Measurements from ENCODE around the gene NEK7. TPM values are rescaled to one million over a fixed set of nuclear protein-coding genes. Genes with fewer than 3 reads are reported as not detected.

Gene NEK7
- total RNA-seq, 1 experiment from 2014 or later: 51.1 TPM

DNA sequence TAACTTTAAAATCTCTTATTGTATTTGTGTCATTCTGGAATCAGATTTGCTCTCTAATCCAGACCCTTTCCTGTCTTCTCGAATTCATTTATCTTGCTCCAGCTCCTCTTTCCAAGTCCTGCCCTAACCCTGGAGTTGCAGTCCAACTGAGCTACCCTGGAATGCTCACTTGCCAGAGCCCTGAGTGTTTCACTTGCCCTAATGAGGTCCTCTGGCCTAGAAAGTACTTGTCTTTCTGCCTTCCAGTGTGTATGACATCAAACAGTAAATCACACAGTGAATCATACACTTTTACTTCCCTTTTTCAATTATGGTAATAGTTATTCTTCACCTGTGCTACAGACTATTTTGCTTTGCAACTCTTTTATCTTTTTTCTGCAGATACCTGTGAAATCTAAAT is 96.9 kb downstream of the NEK7 start:
- Mint-ChIP-seq H3K4me1 (ENCODE audit: insufficient read depth, unreplicated experiment) (peaks cover 16% of the 10 kb centered on the region), H3K36me3 (ENCODE audit: insufficient read depth, unreplicated experiment) (no peaks in the 10 kb centered on the region), H3K27ac (ENCODE audit: low read depth, unreplicated experiment) (peak overlapping the region; percentile 77), H3K27me3 (ENCODE audit: insufficient read depth, unreplicated experiment) (no peaks in the 10 kb centered on the region), H3K9me3 (ENCODE audit: unreplicated experiment) (peaks cover 6% of the 10 kb centered on the region), H3K4me3 (ENCODE audit: unreplicated experiment) (peak overlapping the region; percentile 2)
- intact Hi-C loops (cut with micrococcal nuclease): loop anchor here (10.0 kb wide), 1 partner anchor 431 kb away; no protein-coding TSS in a partner anchor
- no TSS peak for BruUV-seq (replicated peaks)
- peak; percentile 46 for DNase-seq (ENCODE audit: unreplicated experiment)
- ChIA-PET POLR2A (interaction anchor here (0.6 to 2.1 kb wide), 14 partner anchors 9 to 583 kb away, joined by 3 to 12 read pairs (median 5); partner anchors contain the start of gene NEK7), CTCF (interaction anchor here (0.6 to 1.5 kb wide), 6 partner anchors 11 to 257 kb away, joined by 3 read pairs; no protein-coding TSS in a partner anchor)
- TF ChIP-seq, protein P1, sequence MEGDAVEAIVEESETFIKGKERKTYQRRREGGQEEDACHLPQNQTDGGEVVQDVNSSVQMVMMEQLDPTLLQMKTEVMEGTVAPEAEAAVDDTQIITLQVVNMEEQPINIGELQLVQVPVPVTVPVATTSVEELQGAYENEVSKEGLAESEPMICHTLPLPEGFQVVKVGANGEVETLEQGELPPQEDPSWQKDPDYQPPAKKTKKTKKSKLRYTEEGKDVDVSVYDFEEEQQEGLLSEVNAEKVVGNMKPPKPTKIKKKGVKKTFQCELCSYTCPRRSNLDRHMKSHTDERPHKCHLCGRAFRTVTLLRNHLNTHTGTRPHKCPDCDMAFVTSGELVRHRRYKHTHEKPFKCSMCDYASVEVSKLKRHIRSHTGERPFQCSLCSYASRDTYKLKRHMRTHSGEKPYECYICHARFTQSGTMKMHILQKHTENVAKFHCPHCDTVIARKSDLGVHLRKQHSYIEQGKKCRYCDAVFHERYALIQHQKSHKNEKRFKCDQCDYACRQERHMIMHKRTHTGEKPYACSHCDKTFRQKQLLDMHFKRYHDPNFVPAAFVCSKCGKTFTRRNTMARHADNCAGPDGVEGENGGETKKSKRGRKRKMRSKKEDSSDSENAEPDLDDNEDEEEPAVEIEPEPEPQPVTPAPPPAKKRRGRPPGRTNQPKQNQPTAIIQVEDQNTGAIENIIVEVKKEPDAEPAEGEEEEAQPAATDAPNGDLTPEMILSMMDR (IDR thresholded peaks at IDR 0.05; ENCODE audit: unreplicated experiment): no peak

DNA sequence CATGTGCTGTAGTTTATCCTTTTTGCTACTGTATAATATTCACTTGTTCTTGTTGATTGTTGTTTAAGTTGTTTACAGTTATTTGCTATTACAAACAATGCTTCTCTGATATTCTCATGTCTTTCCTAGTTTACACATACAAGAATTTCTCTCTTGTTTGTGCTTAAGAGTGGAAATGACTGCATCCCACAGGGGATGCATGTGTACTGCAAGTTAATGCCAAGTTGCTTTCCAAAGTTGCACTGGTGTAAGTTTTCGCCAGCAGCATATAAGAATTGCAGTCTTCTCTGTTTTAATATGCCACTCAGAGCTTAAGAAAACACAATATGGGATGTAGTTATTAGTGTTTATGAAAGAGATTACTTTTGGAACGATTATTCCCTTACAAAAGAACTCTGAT is 97.7 kb downstream of the NEK7 start:
- intact Hi-C loops (cut with micrococcal nuclease): loop anchor here (10.0 kb wide), 1 partner anchor 430 kb away; no protein-coding TSS in a partner anchor
- H3K27me3 Mint-ChIP-seq (ENCODE audit: insufficient read depth, unreplicated experiment): no peaks in the 10 kb centered on the region
- CTCF ChIA-PET: interaction anchor here (0.6 to 1.5 kb wide), 8 partner anchors 9 to 210 kb away, joined by 3 to 5 read pairs (median 3); no protein-coding TSS in a partner anchor
- no peak overlapping the region for H3K27ac Mint-ChIP-seq (ENCODE audit: low read depth, unreplicated experiment)
- TF ChIP-seq, protein P1 (IDR thresholded peaks at IDR 0.05; ENCODE audit: unreplicated experiment): no peak
- no peak overlapping the region for H3K4me3 Mint-ChIP-seq (ENCODE audit: unreplicated experiment)
- no peaks in the 10 kb centered on the region for H3K36me3 Mint-ChIP-seq (ENCODE audit: insufficient read depth, unreplicated experiment)
- no peak for DNase-seq (ENCODE audit: unreplicated experiment)
- H3K4me1 Mint-ChIP-seq (ENCODE audit: insufficient read depth, unreplicated experiment): peaks cover 25% of the 10 kb centered on the region
- H3K9me3 Mint-ChIP-seq (ENCODE audit: unreplicated experiment): peaks cover 6% of the 10 kb centered on the region
- BruUV-seq (replicated peaks): no TSS peak
- POLR2A ChIA-PET: interaction anchor here (1.3 to 2.1 kb wide), 7 partner anchors 11 to 197 kb away, joined by 3 to 12 read pairs (median 5); partner anchors contain the start of gene NEK7

DNA sequence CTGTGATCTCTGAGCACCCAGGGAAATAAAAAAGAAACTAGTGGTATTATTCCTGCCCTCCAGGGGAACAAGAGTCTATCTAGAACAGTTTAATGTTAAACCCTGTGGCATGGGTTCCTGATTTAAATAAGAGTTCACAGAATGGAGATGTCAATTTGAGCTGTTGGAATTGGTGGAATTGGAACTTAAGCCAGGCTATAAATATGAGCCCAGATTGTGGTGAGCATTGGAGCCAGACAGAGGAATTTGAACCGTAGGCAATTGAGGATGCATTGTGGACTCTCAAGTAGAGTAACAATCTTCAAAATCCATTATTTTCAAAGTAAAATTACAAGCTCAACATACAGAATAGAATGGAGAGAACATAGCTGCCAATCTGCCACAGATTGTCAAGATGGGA is 98.2 kb downstream of the NEK7 start:
- peaks cover 6% of the 10 kb centered on the region for H3K9me3 Mint-ChIP-seq (ENCODE audit: unreplicated experiment)
- H3K27me3 Mint-ChIP-seq (ENCODE audit: insufficient read depth, unreplicated experiment): no peaks in the 10 kb centered on the region
- TF ChIP-seq, protein P1 (IDR thresholded peaks at IDR 0.05; ENCODE audit: unreplicated experiment): no peak
- ChIA-PET POLR2A (interaction anchor here (0.6 to 2.0 kb wide), 9 partner anchors 9 to 196 kb away, joined by 3 to 6 read pairs (median 5); no protein-coding TSS in a partner anchor), CTCF (interaction anchor here (0.8 to 1.5 kb wide), 7 partner anchors 9 to 210 kb away, joined by 3 to 5 read pairs (median 3); no protein-coding TSS in a partner anchor)
- BruUV-seq (replicated peaks): no TSS peak
- DNase-seq (ENCODE audit: unreplicated experiment): no peak
- no peak overlapping the region for H3K4me3 Mint-ChIP-seq (ENCODE audit: unreplicated experiment)
- intact Hi-C loops (cut with micrococcal nuclease): loop anchor here (5.0 to 10.0 kb wide), 3 partner anchors 168 to 430 kb away; no protein-coding TSS in a partner anchor
- H3K36me3 Mint-ChIP-seq (ENCODE audit: insufficient read depth, unreplicated experiment): no peaks in the 10 kb centered on the region
- peaks cover 29% of the 10 kb centered on the region for H3K4me1 Mint-ChIP-seq (ENCODE audit: insufficient read depth, unreplicated experiment)
- H3K27ac Mint-ChIP-seq (ENCODE audit: low read depth, unreplicated experiment): no peak overlapping the region

DNA sequence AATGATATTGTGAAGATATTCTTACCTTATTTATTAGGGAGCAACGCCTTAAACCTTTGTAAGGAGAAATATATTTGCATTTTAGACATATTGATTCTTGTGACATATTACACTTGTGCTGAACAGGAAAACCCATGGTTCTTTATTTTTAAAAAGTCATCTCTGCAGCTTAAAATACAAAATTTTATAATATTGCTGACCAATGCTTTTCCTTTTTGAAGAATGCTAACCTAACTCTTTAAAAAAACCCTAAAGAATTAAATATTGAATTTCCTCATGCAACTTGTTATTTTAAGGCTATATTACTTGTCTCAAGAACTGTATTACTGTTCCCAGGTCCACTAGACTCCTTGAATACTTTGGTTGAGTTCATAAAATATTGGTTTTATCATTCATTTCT is 99.0 kb downstream of the NEK7 start:
- H3K27ac Mint-ChIP-seq (ENCODE audit: low read depth, unreplicated experiment): no peak overlapping the region
- ChIA-PET CTCF (interaction anchor here (0.6 to 1.5 kb wide), 6 partner anchors 10 to 635 kb away, joined by 3 to 5 read pairs (median 3); no protein-coding TSS in a partner anchor), POLR2A (interaction anchor here (0.5 to 2.0 kb wide), 8 partner anchors 9 to 599 kb away, joined by 3 to 6 read pairs (median 4); no protein-coding TSS in a partner anchor)
- no peaks in the 10 kb centered on the region for H3K27me3 Mint-ChIP-seq (ENCODE audit: insufficient read depth, unreplicated experiment)
- DNase-seq (ENCODE audit: unreplicated experiment): no peak
- BruUV-seq (replicated peaks): no TSS peak
- TF ChIP-seq, protein P1 (IDR thresholded peaks at IDR 0.05; ENCODE audit: unreplicated experiment): no peak
- peaks cover 35% of the 10 kb centered on the region for H3K4me1 Mint-ChIP-seq (ENCODE audit: insufficient read depth, unreplicated experiment)
- intact Hi-C loops (cut with micrococcal nuclease): loop anchor here (5.0 to 10.0 kb wide), 3 partner anchors 168 to 429 kb away; no protein-coding TSS in a partner anchor
- H3K4me3 Mint-ChIP-seq (ENCODE audit: unreplicated experiment): no peak overlapping the region
- peaks cover 6% of the 10 kb centered on the region for H3K9me3 Mint-ChIP-seq (ENCODE audit: unreplicated experiment)
- no peaks in the 10 kb centered on the region for H3K36me3 Mint-ChIP-seq (ENCODE audit: insufficient read depth, unreplicated experiment)

All from MCF 10A (cell line).